Esophagus muscularis mucosa (tissue), 4 donors: ENCODE measurements around the gene ADAMTS2. TPM values are rescaled to one million over a fixed set of nuclear protein-coding genes. Genes with fewer than 3 reads are reported as not detected.

Source experiments
- DNase-seq: peaks from one replicate; pipeline ENCODE4 v3.0.0-alpha.2; 2017; ENCODE audit errors: extremely low spot score
- H3K27ac ChIP-seq, 4 donors: fragments of 200-600 bp; sonication (generic); replicated peaks in 1 of 4; 1 replicate in 3 of 4; 2 replicates in 1 of 4; pipeline ENCODE4 v1.5.1; 2016 to 2019; ENCODE audit warnings: mild to moderate bottlenecking in 1 of 4
- H3K27me3 ChIP-seq, 4 donors: fragments of 200-600 bp; sonication (generic); one replicate each; pipeline versions ENCODE4 v1.5.1 to v1.6.0; 2016 to 2019
- H3K36me3 ChIP-seq, 4 donors: fragments of 200-600 bp; sonication (generic); one replicate each; pipeline ENCODE4 v1.5.1; 2016 to 2019
- H3K4me1 ChIP-seq, 4 donors: fragments of 200-600 bp; sonication (generic); one replicate each; pipeline ENCODE4 v1.5.1; 2016 to 2019
- H3K4me3 ChIP-seq, 4 donors: fragments of 200-600 bp; sonication (generic); 1 replicate in 2 of 4; 2 replicates in 2 of 4; pipeline ENCODE4 v1.5.1; 2016 to 2019; ENCODE audit warnings: mild to moderate bottlenecking in 4 of 4, moderate library complexity in 1 of 4
- H3K9me3 ChIP-seq, 4 donors: fragments of 200-600 bp; sonication (generic); 1 replicate in 3 of 4; 2 replicates in 1 of 4; pipeline ENCODE4 v1.5.1; 2016 to 2019
- CTCF ChIP-seq, 3 experiments: fragments of 200-600 bp in 2 of 3; fragments of 450-650 bp in 1 of 3; sonication (generic) in 2 of 3; IDR thresholded peaks; one replicate each; pipeline ENCODE4 v1.5.1; 2017 to 2019; ENCODE audit warnings: antibody characterized with exemption in 3 of 3, mild to moderate bottlenecking in 2 of 3, moderate library complexity in 1 of 3
- EP300 ChIP-seq: sonication (generic); formaldehyde crosslinking; IDR thresholded peaks from one replicate; pipeline ENCODE4 v1.6.1; 2017; ENCODE audit warnings: antibody characterized with exemption
- POLR2A ChIP-seq: fragments of 450-650 bp; IDR thresholded peaks from one replicate; pipeline ENCODE4 v1.6.1; 2017; ENCODE audit warnings: antibody characterized with exemption, moderate library complexity, mild to moderate bottlenecking, low read depth
- POLR2AphosphoS5 ChIP-seq, 2 donors: sonication (generic); formaldehyde crosslinking; IDR thresholded peaks; one replicate each; pipeline ENCODE4 v1.6.1; 2017; ENCODE audit warnings: antibody characterized with exemption in 2 of 2
- WGBS: methylation state at CpG from one replicate; pipeline ENCODE4 v1.1.5; 2018; 5-methylcytosine and 5-hydroxymethylcytosine counted together
- intact Hi-C: fragments of 100-400 bp; cut with DNase I; formaldehyde crosslinking; loops from one replicate; pipeline ENCODE4 v1.15.1; 2023
- total RNA-seq, 4 donors: library from RNA; depleted of rRNA; stranded (reverse); fragments of >200 nt; gene quantifications; one replicate each; pipeline versions ENCODE4 v1.1.0 to v1.2.1, GENCODE V29; 2016

ADAMTS2 gene
- total RNA-seq, 4 donors from 2014 or later = 17.8 to 31.8 (median 21.4) TPM

- TF ChIP-seq CTCF (IDR thresholded peaks at IDR 0.05) = no peak
- no peak for TF ChIP-seq POLR2AphosphoS5 (IDR thresholded peaks at IDR 0.05)
- TF ChIP-seq EP300 = no peak
- no peak for TF ChIP-seq POLR2A
- WGBS = 72% methylated on average over 4 of the region's 9 CpGs
- Histone ChIP-seq H3K36me3 (peaks cover 0 to 8% (median 2%) of the 10 kb centered on the region in 4 donors), H3K9me3 (peaks cover 0 to 6% (median 0%) of the 10 kb centered on the region in 4 donors), H3K4me1 (no peaks in the 10 kb centered on the region), H3K4me3 (no peak overlapping the region), H3K27ac (no peak overlapping the region), H3K27me3 (no peaks in the 10 kb centered on the region)
- intact Hi-C loops = no loop called here
- no peak for DNase-seq
Measured at GRCh38 chr5:179181988-179182387, 163.3 kb downstream of the ADAMTS2 start.

- H3K9me3 ChIP-seq = peaks cover 0 to 6% (median 0%) of the 10 kb centered on the region in 4 donors
- H3K27ac ChIP-seq = no peak overlapping the region
- no peak for DNase-seq
- H3K4me3 ChIP-seq = no peak overlapping the region
- H3K36me3 ChIP-seq = peaks cover 0 to 8% (median 2%) of the 10 kb centered on the region in 4 donors
- intact Hi-C loops = no loop called here
- 93% methylated on average over 16 of the region's 16 CpGs for WGBS
- TF ChIP-seq POLR2A (no peak), CTCF (IDR thresholded peaks at IDR 0.05) (no peak), EP300 (no peak), POLR2AphosphoS5 (IDR thresholded peaks at IDR 0.05) (no peak)
- no peaks in the 10 kb centered on the region for H3K27me3 ChIP-seq
- H3K4me1 ChIP-seq = no peaks in the 10 kb centered on the region
Measured at GRCh38 chr5:179180921-179181645, 164.2 kb downstream of the ADAMTS2 start.

DNA sequence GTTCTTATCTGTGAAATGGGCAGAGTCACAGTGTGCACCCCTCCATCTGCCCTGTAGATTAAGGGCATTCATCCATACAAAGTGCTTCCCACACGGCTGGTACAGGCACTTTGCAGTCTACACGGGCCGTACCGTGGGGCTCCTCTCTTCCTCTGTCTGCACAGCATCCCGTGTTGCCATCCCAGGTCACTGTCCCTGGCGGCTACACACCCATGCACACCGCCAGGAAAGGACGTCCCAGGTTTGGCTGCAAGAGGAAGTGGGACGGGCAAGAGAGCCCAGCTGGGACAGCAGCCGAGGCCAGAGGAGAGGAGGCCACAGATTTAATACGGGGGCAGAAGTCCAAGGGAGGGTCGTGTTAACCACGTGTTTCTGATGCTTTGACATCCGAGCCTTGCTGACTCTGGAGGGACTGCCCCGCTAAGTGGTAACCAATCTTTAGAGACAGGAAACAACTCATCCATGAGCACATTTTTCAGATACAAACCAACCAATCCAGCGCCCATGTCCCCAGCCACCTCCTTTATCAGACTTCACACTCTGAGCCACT lies 165.1 kb downstream of the ADAMTS2 start:
- H3K4me3 ChIP-seq = no peak overlapping the region
- peaks cover 0 to 8% (median 2%) of the 10 kb centered on the region in 4 donors for H3K36me3 ChIP-seq
- no peaks in the 10 kb centered on the region for H3K4me1 ChIP-seq
- no peaks in the 10 kb centered on the region for H3K27me3 ChIP-seq
- no peak for DNase-seq
- intact Hi-C loops = no loop called here
- no peak overlapping the region for H3K27ac ChIP-seq
- TF ChIP-seq POLR2A = no peak
- TF ChIP-seq CTCF (IDR thresholded peaks at IDR 0.05) = no peak
- TF ChIP-seq EP300 = no peak
- TF ChIP-seq POLR2AphosphoS5 (IDR thresholded peaks at IDR 0.05) = no peak
- 69% methylated on average over 16 of the region's 16 CpGs for WGBS
- peaks cover 0 to 6% (median 0%) of the 10 kb centered on the region in 4 donors for H3K9me3 ChIP-seq

- Histone ChIP-seq H3K27ac (no peak overlapping the region), H3K36me3 (peaks cover 0 to 8% (median 2%) of the 10 kb centered on the region in 4 donors), H3K27me3 (no peaks in the 10 kb centered on the region), H3K4me1 (no peaks in the 10 kb centered on the region), H3K9me3 (peaks cover 0 to 6% (median 0%) of the 10 kb centered on the region in 4 donors), H3K4me3 (no peak overlapping the region)
- intact Hi-C loops = no loop called here
- 86% methylated on average over 9 of the region's 10 CpGs for WGBS
- DNase-seq = no peak
- no peak for TF ChIP-seq EP300
- no peak for TF ChIP-seq POLR2A
- TF ChIP-seq POLR2AphosphoS5 (IDR thresholded peaks at IDR 0.05) = no peak
- no peak for TF ChIP-seq CTCF (IDR thresholded peaks at IDR 0.05)
Measured at GRCh38 chr5:179177711-179178575, 167.3 kb downstream of the ADAMTS2 start.
